SJCRH30 (cell line): ENCODE results near the gene AFM. TPM values are rescaled to one million over a fixed set of nuclear protein-coding genes. Genes with fewer than 3 reads are reported as not detected.
"Not testable (repeated sequence)": the region's sequence is repeated elsewhere in the genome, so short reads cannot be mapped to it uniquely, and the experiment has no call there.

Source experiments
- DNase-seq, 2 experiments: peaks; one replicate each; pipeline ENCODE4 v3.0.0-alpha.2; 2015 to 2020
- H3K27ac ChIP-seq: fragments of 250-450 bp; sonication (Bioruptor Pico); 2 replicates; pipeline ENCODE4 v1.5.1; 2020; ENCODE audit warnings: mild to moderate bottlenecking, moderate library complexity
- H3K27me3 ChIP-seq: fragments of 250-450 bp; sonication (Bioruptor Pico); 2 replicates; pipeline ENCODE4 v1.5.1; 2020; ENCODE audit warnings: mild to moderate bottlenecking, moderate library complexity
- H3K36me3 ChIP-seq: fragments of 250-450 bp; sonication (Bioruptor Pico); 2 replicates; pipeline ENCODE4 v1.5.1; 2020; ENCODE audit warnings: mild to moderate bottlenecking, moderate library complexity
- H3K4me1 ChIP-seq: fragments of 250-450 bp; sonication (Bioruptor Pico); 2 replicates; pipeline ENCODE4 v1.5.1; 2020; ENCODE audit warnings: mild to moderate bottlenecking, moderate library complexity
- H3K4me3 ChIP-seq: fragments of 250-450 bp; sonication (Bioruptor Pico); 2 replicates; pipeline ENCODE4 v1.5.1; 2020; ENCODE audit warnings: mild to moderate bottlenecking, moderate library complexity
- H3K9me3 ChIP-seq: fragments of 250-450 bp; sonication (Bioruptor Pico); replicated peaks from 2 replicates; pipeline ENCODE4 v1.5.1; 2020; ENCODE audit warnings: mild to moderate bottlenecking, moderate library complexity
- total RNA-seq: library from RNA; depleted of rRNA; stranded (reverse); fragments of >200 nt; shearing (Covaris generic); gene quantifications from 2 replicates; pipeline ENCODE4 v1.2.3, GENCODE V29; 2014

AFM gene
- total RNA-seq, 1 experiment from 2014 or later = not detected

- no peaks in the 10 kb centered on the region for H3K4me1 ChIP-seq
- H3K27me3 ChIP-seq = no peaks in the 10 kb centered on the region
- H3K4me3 ChIP-seq = no peak overlapping the region
- no peaks in the 10 kb centered on the region for H3K9me3 ChIP-seq
- no peak for DNase-seq
- H3K36me3 ChIP-seq = no peaks in the 10 kb centered on the region
- no peak overlapping the region for H3K27ac ChIP-seq
These were observed 27.1 kb downstream of the AFM start for GRCh38 chr4:73508651-73509050.

- H3K4me1 ChIP-seq = peaks cover 15% of the 10 kb centered on the region
- H3K27ac ChIP-seq = no peak overlapping the region
These were observed 36.8 kb downstream of the AFM start for GRCh38 chr4:73518340-73518739.

GRCh38 chr4:73520821-73521220 lies 39.3 kb downstream of the AFM start:
- Histone ChIP-seq H3K27me3 (no peaks in the 10 kb centered on the region), H3K9me3 (no peaks in the 10 kb centered on the region), H3K4me3 (peak overlapping the region; percentile 27), H3K4me1 (peaks cover 15% of the 10 kb centered on the region), H3K27ac (no peak overlapping the region), H3K36me3 (no peaks in the 10 kb centered on the region)
- peak; percentile 85 to 90 for DNase-seq

More at GRCh38 chr4:73518340-73518739, 36.8 kb downstream of the AFM start:
- no peaks in the 10 kb centered on the region for H3K9me3 ChIP-seq
- no peaks in the 10 kb centered on the region for H3K36me3 ChIP-seq
- DNase-seq = no peak
- H3K27me3 ChIP-seq = no peaks in the 10 kb centered on the region
- no peak overlapping the region for H3K4me3 ChIP-seq

- no peaks in the 10 kb centered on the region for H3K36me3 ChIP-seq
- no peaks in the 10 kb centered on the region for H3K27me3 ChIP-seq
- no peak for DNase-seq
- H3K4me3 ChIP-seq = no peak overlapping the region
- no peak overlapping the region for H3K27ac ChIP-seq
- H3K4me1 ChIP-seq = peaks cover 15% of the 10 kb centered on the region
- no peaks in the 10 kb centered on the region for H3K9me3 ChIP-seq
These were observed 41.6 kb downstream of the AFM start for GRCh38 chr4:73523126-73523525.

GRCh38 chr4:73525611-73526010 lies 44.1 kb downstream of the AFM start:
- Histone ChIP-seq H3K27ac (no peak overlapping the region), H3K36me3 (no peaks in the 10 kb centered on the region), H3K4me1 (peaks cover 13% of the 10 kb centered on the region), H3K9me3 (no peaks in the 10 kb centered on the region), H3K27me3 (no peaks in the 10 kb centered on the region), H3K4me3 (no peak overlapping the region)
- no peak for DNase-seq

- H3K9me3 ChIP-seq = no peaks in the 10 kb centered on the region
- no peaks in the 10 kb centered on the region for H3K36me3 ChIP-seq
- 0 out of 2 replicates have a peak, but pooled peaks cover 5% of the 10 kb centered on the region for H3K4me1 ChIP-seq
These were observed 45.7 kb downstream of the AFM start for GRCh38 chr4:73527196-73527595.

GRCh38 chr4:73528171-73528570 lies 46.6 kb downstream of the AFM start:
- H3K36me3 ChIP-seq = no peaks in the 10 kb centered on the region
- H3K9me3 ChIP-seq = no peaks in the 10 kb centered on the region
- H3K27ac ChIP-seq = no peak overlapping the region
- H3K27me3 ChIP-seq = no peaks in the 10 kb centered on the region
- H3K4me1 ChIP-seq = no peaks in the 10 kb centered on the region
- no peak for DNase-seq
- H3K4me3 ChIP-seq = no peak overlapping the region

More at GRCh38 chr4:73527196-73527595, 45.7 kb downstream of the AFM start:
- no peaks in the 10 kb centered on the region for H3K27me3 ChIP-seq
- no peak for DNase-seq
- no peak overlapping the region for H3K27ac ChIP-seq
- H3K4me3 ChIP-seq = no peak overlapping the region

- Histone ChIP-seq H3K4me1 (0 out of 2 replicates have a peak, but pooled peaks cover 4% of the 10 kb centered on the region), H3K9me3 (no peaks in the 10 kb centered on the region), H3K27me3 (no peaks in the 10 kb centered on the region), H3K27ac (no peak overlapping the region), H3K4me3 (no peak overlapping the region), H3K36me3 (no peaks in the 10 kb centered on the region)
- DNase-seq = no peak
These were observed 52.2 kb downstream of the AFM start for GRCh38 chr4:73533515-73534422.

GRCh38 chr4:73538162-73538561 lies 56.6 kb downstream of the AFM start:
- Histone ChIP-seq H3K9me3 (0 out of 2 replicates have a peak, but pooled peaks cover 3% of the 10 kb centered on the region), H3K27me3 (no peaks in the 10 kb centered on the region), H3K36me3 (no peaks in the 10 kb centered on the region), H3K27ac (no peak overlapping the region), H3K4me3 (no peak overlapping the region), H3K4me1 (0 out of 2 replicates have a peak, but pooled peaks cover 4% of the 10 kb centered on the region)
- no peak for DNase-seq

- Histone ChIP-seq H3K4me3 (no peak overlapping the region), H3K27ac (no peak overlapping the region)
These were observed 57.8 kb downstream of the AFM start for GRCh38 chr4:73539386-73539785.

GRCh38 chr4:73540826-73541225 lies 59.3 kb downstream of the AFM start:
- Histone ChIP-seq H3K27ac (no peak overlapping the region), H3K36me3 (no peaks in the 10 kb centered on the region), H3K4me3 (no peak overlapping the region), H3K9me3 (0 out of 2 replicates have a peak, but pooled peaks cover 3% of the 10 kb centered on the region), H3K27me3 (no peaks in the 10 kb centered on the region), H3K4me1 (0 out of 2 replicates have a peak, but pooled peaks cover 4% of the 10 kb centered on the region)
- DNase-seq = no peak

More at GRCh38 chr4:73539386-73539785, 57.8 kb downstream of the AFM start:
- 0 out of 2 replicates have a peak, but pooled peaks cover 4% of the 10 kb centered on the region for H3K4me1 ChIP-seq
- 0 out of 2 replicates have a peak, but pooled peaks cover 3% of the 10 kb centered on the region for H3K9me3 ChIP-seq
- DNase-seq = no peak
- H3K36me3 ChIP-seq = no peaks in the 10 kb centered on the region
- no peaks in the 10 kb centered on the region for H3K27me3 ChIP-seq

GRCh38 chr4:73541251-73541650 lies 59.7 kb downstream of the AFM start:
- Histone ChIP-seq H3K4me1 (0 out of 2 replicates have a peak, but pooled peaks cover 4% of the 10 kb centered on the region), H3K9me3 (0 out of 2 replicates have a peak, but pooled peaks cover 3% of the 10 kb centered on the region), H3K36me3 (no peaks in the 10 kb centered on the region), H3K27ac (no peak overlapping the region), H3K27me3 (no peaks in the 10 kb centered on the region), H3K4me3 (no peak overlapping the region)
- no peak for DNase-seq

- no peak for DNase-seq
- H3K9me3 ChIP-seq = peaks cover 3% of the 10 kb centered on the region; the same call in 1 of the 2 replicates
- H3K27me3 ChIP-seq = no peaks in the 10 kb centered on the region
- H3K36me3 ChIP-seq = no peaks in the 10 kb centered on the region
- H3K4me1 ChIP-seq = no peaks in the 10 kb centered on the region
- no peak overlapping the region for H3K27ac ChIP-seq
- H3K4me3 ChIP-seq = no peak overlapping the region
These were observed 63.1 kb downstream of the AFM start for GRCh38 chr4:73544620-73545019.

- not testable (repeated sequence) for H3K4me1 ChIP-seq, H3K27me3 ChIP-seq, H3K9me3 ChIP-seq, H3K4me3 ChIP-seq, H3K36me3 ChIP-seq, DNase-seq, H3K27ac ChIP-seq
These were observed 69.3 kb downstream of the AFM start for GRCh38 chr4:73550865-73551264.
